GM21737 (cell line): ENCODE data around the gene FATE1.

Experiments
- ATAC-seq: cut with Tn5 transposase; IDR thresholded peaks from one replicate; pipeline ENCODE4 v1.9.1; 2021; ENCODE audit warnings: mild to moderate bottlenecking, moderate library complexity; ENCODE audit not compliant: unreplicated experiment

FATE1 gene

GRCh38 chrX:151742311-151742710, 26.5 kb downstream of the FATE1 start:
- no peak for ATAC-seq

GRCh38 chrX:151743651-151744470, 28.0 kb downstream of the FATE1 start:
- no peak for ATAC-seq

GRCh38 chrX:151745651-151746050, 29.8 kb downstream of the FATE1 start:
- ATAC-seq, result no peak

GRCh38 chrX:151746502-151746901, 30.7 kb downstream of the FATE1 start:
- no peak for ATAC-seq

GRCh38 chrX:151750511-151750910, 34.7 kb downstream of the FATE1 start:
- no peak for ATAC-seq

GRCh38 chrX:151752847-151753246, 37.0 kb downstream of the FATE1 start:
- ATAC-seq, result no peak

GRCh38 chrX:151753313-151754046, 37.6 kb downstream of the FATE1 start:
- ATAC-seq, result no peak

GRCh38 chrX:151754047-151754429, 38.2 kb downstream of the FATE1 start:
- no peak for ATAC-seq

GRCh38 chrX:151754641-151755215, 38.9 kb downstream of the FATE1 start:
- ATAC-seq, result no peak

- no peak for ATAC-seq
These were observed 43.3 kb downstream of the FATE1 start for GRCh38 chrX:151759041-151759708.

GRCh38 chrX:151762802-151763201, 47.0 kb downstream of the FATE1 start:
- ATAC-seq, result no peak

GRCh38 chrX:151763711-151764110, 47.9 kb downstream of the FATE1 start:
- no peak for ATAC-seq

GRCh38 chrX:151765026-151765425, 49.2 kb downstream of the FATE1 start:
- ATAC-seq, result no peak

- no peak for ATAC-seq
These were observed 55.9 kb downstream of the FATE1 start for GRCh38 chrX:151771726-151772125.
